BE2C (cell line): ENCODE data around the gene TNFAIP8L2.
"Not testable (repeated sequence)": the region's sequence is repeated elsewhere in the genome, so short reads cannot be mapped to it uniquely, and the experiment has no call there.

Source experiments
- DNase-seq: peaks from one replicate; pipeline ENCODE4 v3.0.0-alpha.2; 2020
- H3K27me3 ChIP-seq: fragments of 250-450 bp; sonication (Bioruptor Pico); 2 replicates; pipeline ENCODE4 v1.5.1; 2020; ENCODE audit warnings: mild to moderate bottlenecking
- H3K36me3 ChIP-seq: fragments of 250-450 bp; sonication (Bioruptor Pico); 2 replicates; pipeline ENCODE4 v1.5.1; 2020; ENCODE audit warnings: mild to moderate bottlenecking
- H3K4me1 ChIP-seq: fragments of 250-450 bp; sonication (Bioruptor Pico); 2 replicates; pipeline ENCODE4 v1.5.1; 2020
- H3K4me3 ChIP-seq: 2 replicates; pipeline ENCODE4 v1.5.1; 2011; ENCODE audit warnings: low read depth, low read length
- H3K9me3 ChIP-seq: fragments of 250-450 bp; sonication (Bioruptor Pico); 2 replicates; pipeline ENCODE4 v1.5.1; 2020
- CTCF ChIP-seq: IDR thresholded peaks from 2 replicates; pipeline ENCODE4 v1.5.1; 2012; ENCODE audit warnings: mild to moderate bottlenecking, low read depth, low read length

Gene TNFAIP8L2

DNA sequence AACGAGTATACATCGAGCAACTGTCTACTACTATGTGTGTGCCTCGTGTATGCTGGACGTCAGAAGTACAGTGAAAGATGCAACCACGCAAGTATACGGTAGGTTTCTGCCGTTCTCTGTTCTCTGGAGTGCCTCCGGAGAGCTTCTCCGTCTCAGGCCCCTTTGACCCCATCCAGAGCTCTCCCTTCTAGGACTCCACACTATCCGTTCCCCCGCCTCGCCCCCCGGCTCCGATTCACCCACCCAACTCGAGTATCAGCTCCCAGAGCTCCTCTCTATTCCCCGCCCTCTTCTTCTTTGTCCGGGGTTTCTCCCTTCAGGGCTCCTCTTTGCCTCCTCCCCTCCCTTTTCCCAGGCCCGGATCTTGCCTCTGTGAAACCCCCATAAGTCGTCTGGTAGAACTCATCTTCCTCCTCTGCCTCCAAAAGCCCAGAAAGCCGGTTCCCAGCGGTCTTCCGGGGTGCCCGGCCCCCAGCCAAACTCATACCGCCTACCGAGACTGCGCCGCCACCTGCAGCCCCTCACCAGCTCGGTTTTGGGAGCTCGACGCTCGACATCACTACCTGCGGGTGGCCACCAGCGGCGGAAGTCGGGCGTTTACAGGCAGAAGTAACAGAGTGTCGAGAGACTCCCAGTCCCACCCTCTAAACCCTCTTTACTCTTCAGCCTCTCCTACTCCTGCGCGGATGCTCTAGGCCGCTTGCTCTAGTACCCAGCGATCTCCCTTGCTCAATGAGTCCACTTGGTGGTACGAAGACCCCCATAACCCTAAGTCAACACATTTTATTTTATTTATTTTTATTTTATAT lies 33.4 kb downstream of the TNFAIP8L2 start, which contains the start of gene VPS72:
Gene VPS72 (minus strand): TSS at position 561 of the 809 bp plus-strand sequence. CDS start 76 bp downstream, at position 485.
- DNase-seq = peak; percentile 89

DNA sequence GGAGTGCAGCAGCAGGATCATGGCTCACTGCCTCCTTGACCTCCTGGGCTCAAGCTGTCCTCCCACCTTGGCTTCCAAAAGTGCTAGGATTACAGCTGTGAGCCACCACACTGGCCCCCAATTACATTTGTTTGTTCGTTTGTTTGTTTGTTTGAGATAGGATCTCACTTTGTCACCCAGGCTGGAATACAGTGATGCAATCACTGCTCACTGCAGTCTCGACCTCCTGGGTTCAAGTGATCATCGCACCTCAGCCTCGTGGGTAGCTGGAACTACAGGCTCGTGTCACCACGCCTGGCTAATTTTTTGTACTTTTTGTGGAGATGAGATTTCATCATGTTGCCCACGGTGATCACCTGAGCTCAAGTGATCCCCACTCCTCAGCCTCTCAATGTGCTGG lies 35.6 kb downstream of the TNFAIP8L2 start:
- no peaks in the 10 kb centered on the region for H3K4me1 ChIP-seq
- H3K27me3 ChIP-seq = no peaks in the 10 kb centered on the region
- no peak overlapping the region for H3K4me3 ChIP-seq
- TF ChIP-seq CTCF = no peak
- no peaks in the 10 kb centered on the region for H3K9me3 ChIP-seq
- H3K36me3 ChIP-seq = no peaks in the 10 kb centered on the region
- no peak for DNase-seq

More for the DNA sequence above, 33.4 kb downstream of the TNFAIP8L2 start, which contains the start of gene VPS72:
- H3K4me1 ChIP-seq = no peaks in the 10 kb centered on the region
- peak within 1 kb of the TSS; percentile 79 for H3K4me3 ChIP-seq
- peaks cover 13% of the 10 kb centered on the region for H3K36me3 ChIP-seq
- no peak for TF ChIP-seq CTCF
- H3K9me3 ChIP-seq = no peaks in the 10 kb centered on the region
- no peaks in the 10 kb centered on the region for H3K27me3 ChIP-seq

DNA sequence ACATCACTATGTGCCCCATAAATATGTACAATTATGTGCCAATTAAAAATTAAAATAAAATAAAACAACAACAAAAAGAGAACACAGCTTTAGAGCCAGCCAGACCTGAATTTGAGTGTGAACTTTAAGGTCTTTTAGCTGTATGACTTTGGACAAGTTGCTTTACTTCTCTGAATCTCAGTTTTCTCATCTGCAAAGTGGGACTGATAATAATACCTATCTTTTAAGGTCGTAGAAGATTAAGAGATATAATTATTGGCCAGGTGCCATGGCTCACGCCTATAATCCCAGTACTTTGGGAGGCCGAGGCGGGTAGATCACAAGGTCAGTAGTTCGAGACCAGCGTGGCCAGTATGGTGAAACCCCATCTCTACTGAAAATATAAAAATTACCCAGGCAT lies 36.9 kb downstream of the TNFAIP8L2 start:
- Histone ChIP-seq H3K27me3 (no peaks in the 10 kb centered on the region), H3K36me3 (no peaks in the 10 kb centered on the region), H3K4me1 (no peaks in the 10 kb centered on the region), H3K9me3 (no peaks in the 10 kb centered on the region), H3K4me3 (no peak overlapping the region)
- no peak for DNase-seq
- TF ChIP-seq CTCF = no peak

GRCh38 chr1:151193856-151194255 lies 37.4 kb downstream of the TNFAIP8L2 start:
- no peaks in the 10 kb centered on the region for H3K4me1 ChIP-seq
- no peak overlapping the region for H3K4me3 ChIP-seq
- H3K36me3 ChIP-seq = no peaks in the 10 kb centered on the region
- DNase-seq = no peak
- no peak for TF ChIP-seq CTCF
- no peaks in the 10 kb centered on the region for H3K27me3 ChIP-seq
- H3K9me3 ChIP-seq = no peaks in the 10 kb centered on the region

DNA sequence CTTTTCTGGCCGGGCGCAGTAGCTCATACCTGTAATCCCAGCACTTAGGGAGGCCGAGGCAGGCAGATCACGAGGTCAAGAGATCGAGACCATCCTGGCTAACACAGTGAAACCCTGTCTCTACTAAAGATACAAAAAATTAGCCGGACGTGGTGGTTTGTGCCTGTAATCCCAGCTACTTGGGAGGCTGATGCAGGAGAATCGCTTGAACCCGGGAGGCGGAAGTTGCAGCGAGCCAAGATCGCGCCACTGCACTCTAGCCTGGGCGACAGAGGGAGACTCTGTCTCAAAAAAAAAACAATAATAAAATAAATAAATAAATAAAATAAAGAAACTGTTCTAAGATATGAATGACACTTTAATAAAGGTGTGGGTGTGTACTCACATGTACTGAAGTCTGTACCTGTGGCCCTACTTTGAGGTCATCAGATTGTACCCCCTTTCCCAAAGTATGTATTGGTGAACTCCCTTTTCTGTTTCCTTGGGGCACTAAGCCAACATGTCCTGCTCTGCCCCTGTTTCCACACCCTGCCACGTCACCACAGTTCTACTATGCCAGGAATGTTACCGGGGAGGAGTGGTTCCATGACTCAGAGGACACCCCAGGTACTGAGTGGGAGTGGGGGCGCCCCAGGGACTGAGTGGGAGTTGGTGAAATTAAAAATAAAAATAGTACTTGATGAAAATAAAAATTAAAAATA lies 38.6 kb downstream of the TNFAIP8L2 start:
- H3K4me1 ChIP-seq, H3K9me3 ChIP-seq, DNase-seq, H3K27me3 ChIP-seq, H3K36me3 ChIP-seq: not testable (repeated sequence)
- H3K4me3 ChIP-seq = peak overlapping the region; percentile 41

DNA sequence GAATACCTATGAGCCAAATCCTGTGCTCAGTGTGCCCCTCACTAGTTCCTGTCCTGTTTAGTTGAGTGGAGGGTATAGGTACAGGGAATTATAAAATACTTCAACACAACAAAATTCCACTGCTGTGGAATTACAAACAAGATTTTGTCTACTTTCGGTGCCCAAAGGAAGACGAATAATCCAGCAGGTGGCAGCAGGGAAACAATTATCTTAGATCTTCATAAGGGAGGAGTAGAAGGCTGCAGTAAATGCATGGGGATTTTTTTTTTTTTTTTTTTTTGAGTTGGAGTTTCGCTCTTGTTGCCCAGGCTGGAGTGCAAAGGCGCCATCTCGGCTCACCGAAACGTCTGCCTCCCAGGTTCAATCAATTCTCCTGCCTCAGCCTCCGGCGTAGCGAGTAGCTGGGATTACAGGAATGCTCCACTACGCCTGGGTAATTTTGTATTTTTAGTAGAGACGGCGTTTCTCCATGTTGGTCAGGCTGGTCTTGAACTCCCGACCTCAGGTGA lies 39.9 kb downstream of the TNFAIP8L2 start:
- peak; percentile 72 for DNase-seq
- peak; percentile 71 for TF ChIP-seq CTCF
- H3K9me3 ChIP-seq = no peaks in the 10 kb centered on the region
- H3K4me3 ChIP-seq = peak overlapping the region; percentile 41
- no peaks in the 10 kb centered on the region for H3K27me3 ChIP-seq
- no peaks in the 10 kb centered on the region for H3K4me1 ChIP-seq
- no peaks in the 10 kb centered on the region for H3K36me3 ChIP-seq
